Psoas muscle (tissue), 8 donors: ENCODE measurements around the gene FTCD. TPM values are rescaled to one million over a fixed set of nuclear protein-coding genes. Genes with fewer than 3 reads are reported as not detected.
A peak's percentile ranks its signal among the peaks of the same experiment; 100 is the strongest.

Source experiments
- ATAC-seq, 4 donors: fragments of 200-7000 bp; cut with Tn5 transposase; one replicate each; pipeline ENCODE4 v1.9.1; 2020; ENCODE audit warnings: moderate library complexity in 3 of 4, mild to moderate bottlenecking in 2 of 4
- DNase-seq, 2 donors: peaks; one replicate each; pipeline ENCODE4 v3.0.0-alpha.2; 2020
- H3K27ac ChIP-seq: fragments of 200-600 bp; one replicate; pipeline ENCODE4 v1.8.0; 2022
- H3K27me3 ChIP-seq, 3 donors: fragments of 200-600 bp in 1 of 3; one replicate each; pipeline versions ENCODE4 v1.6.1 to v1.8.0; 2013 to 2022; ENCODE audit warnings: low read length in 2 of 3, mild to moderate bottlenecking in 2 of 3, moderate library complexity in 1 of 3; ENCODE audit not compliant: insufficient read depth in 3 of 3
- H3K36me3 ChIP-seq, 2 donors: fragments of 200-600 bp in 1 of 2; one replicate each; pipeline versions ENCODE4 v1.6.1 to v1.8.0; 2013 to 2022; ENCODE audit warnings: low read depth in 1 of 2, mild to moderate bottlenecking in 1 of 2, moderate library complexity in 1 of 2; ENCODE audit not compliant: insufficient read depth in 1 of 2
- H3K4me1 ChIP-seq: fragments of 200-600 bp; one replicate; pipeline ENCODE4 v1.8.0; 2022
- H3K4me3 ChIP-seq: fragments of 200-600 bp; one replicate; pipeline ENCODE4 v1.8.0; 2022; ENCODE audit warnings: mild to moderate bottlenecking
- H3K9me3 ChIP-seq: fragments of 200-600 bp; one replicate; pipeline ENCODE4 v1.8.0; 2022
- CTCF ChIP-seq: fragments of 200-600 bp; IDR thresholded peaks from one replicate; pipeline ENCODE4 v1.8.0; 2022; ENCODE audit warnings: antibody characterized with exemption
- WGBS, 3 donors: extraction: QIAGEN DNeasy Blood & Tissue Kit; methylation state at CpG; one replicate each; pipeline versions ENCODE4 v1.1.6 to v1.1.7; 2013; 5-methylcytosine and 5-hydroxymethylcytosine counted together
- intact Hi-C, 2 donors: fragments of 100-400 bp; cut with DNase I; formaldehyde crosslinking; loops; one replicate each; pipeline versions ENCODE4 v1.11.0 to v1.14.2; 2022
- polyA plus RNA-seq, 3 donors: library from polyadenylated mRNA; stranded (reverse); fragments of 200-250 nt; gene quantifications; one replicate each; pipeline ENCODE4 v1.2.3, GENCODE V29; 2013
- total RNA-seq, 4 donors: library from RNA; stranded (reverse); fragmentation: NEBNext Ultra II Directional in 2 of 4; extraction: Animal tissue kit (Norgen Biotek cat#: 25700) in 2 of 4; gene quantifications; one replicate each; pipeline versions ENCODE4 v1.2.1 to v1.2.4, GENCODE V29; 2021 to 2023
- donor health status: healthy with polysubstance abuse.
- donor health status: DM: no; HTN: no; CAD: no; lungs with moderate emphysema.
- donor health status: Bipolar disorder and iron deficiency.
- donor health status: healthy.
- donor health status: DM: yes; HTN: yes; CAD: no.
- donor health status: DM: no; HTN: no; CAD: no.
- donor health status: DM: no; HTN: no; CAD: no.
- donor health status: DM: yes; HTN: yes; CAD: no.

FTCD gene
- total and polyA plus RNA-seq, 7 donors, result 0.03 to 2.0 (median 0.13) TPM; not detected in 3

DNA sequence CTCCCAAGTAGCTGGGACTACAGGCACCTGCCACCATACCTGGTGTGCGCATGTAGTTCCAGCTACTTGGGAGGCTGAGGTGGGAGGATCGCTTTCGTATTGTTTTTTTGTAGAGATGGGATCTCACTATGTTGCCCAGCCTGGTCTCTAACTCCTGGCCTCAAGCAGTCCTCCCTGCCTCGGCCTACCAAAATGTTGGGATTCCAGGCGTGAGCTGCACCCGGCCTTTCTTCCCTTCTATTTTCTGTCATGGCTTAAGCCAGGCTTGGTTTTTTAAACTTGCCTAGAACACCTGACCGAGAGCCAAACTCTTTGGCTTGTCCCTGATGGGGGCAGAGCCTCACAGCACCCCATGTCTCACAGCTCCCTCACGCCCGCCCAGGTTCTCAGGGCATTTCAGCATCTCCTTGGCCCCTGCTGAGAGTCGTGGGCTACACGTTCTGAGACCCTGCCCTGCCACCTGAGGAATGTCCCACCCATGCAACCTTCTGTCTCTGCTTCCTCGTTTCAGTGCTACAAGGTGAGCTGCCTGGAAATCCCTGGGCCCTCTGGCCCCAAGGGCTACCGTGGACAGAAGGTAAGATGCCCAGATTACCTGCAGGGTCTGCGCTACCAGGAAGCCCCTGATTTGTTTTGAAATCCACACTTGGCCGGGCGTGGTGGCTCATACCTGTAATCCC lies 41.7 kb downstream of the FTCD start:
- Histone ChIP-seq H3K27ac (no peak overlapping the region), H3K4me3 (no peak overlapping the region), H3K9me3 (peaks cover under 1% of the 10 kb centered on the region), H3K36me3 (peaks cover 0 to 55% of the 10 kb centered on the region in 2 donors), H3K4me1 (no peaks in the 10 kb centered on the region), H3K27me3 (peaks cover 0 to 9% (median 2%) of the 10 kb centered on the region in 3 donors)
- no peak for ATAC-seq
- 96% methylated on average over 16 of the region's 16 CpGs for WGBS, 3 donors
- no peak for TF ChIP-seq CTCF
- DNase-seq, result peak in 1 of 2 donors; percentile 34
- intact Hi-C loops, result no loop called here

GRCh38 chr21:46112725-46113215 lies 42.6 kb downstream of the FTCD start:
- intact Hi-C loops, result no loop called here
- DNase-seq (peak in 1 of 2 donors; percentile 42), ATAC-seq (no peak)
- TF ChIP-seq CTCF, result no peak
- H3K4me3 ChIP-seq, result no peak overlapping the region
- H3K27ac ChIP-seq, result no peak overlapping the region
- peaks cover 0 to 46% of the 10 kb centered on the region in 2 donors for H3K36me3 ChIP-seq
- peaks cover 0 to 9% (median 2%) of the 10 kb centered on the region in 3 donors for H3K27me3 ChIP-seq
- H3K9me3 ChIP-seq, result peaks cover 7% of the 10 kb centered on the region
- H3K4me1 ChIP-seq, result no peaks in the 10 kb centered on the region
- WGBS, 3 donors, result 91 to 92% (median 91%) methylated on average over 20 of the region's 20 CpGs

DNA sequence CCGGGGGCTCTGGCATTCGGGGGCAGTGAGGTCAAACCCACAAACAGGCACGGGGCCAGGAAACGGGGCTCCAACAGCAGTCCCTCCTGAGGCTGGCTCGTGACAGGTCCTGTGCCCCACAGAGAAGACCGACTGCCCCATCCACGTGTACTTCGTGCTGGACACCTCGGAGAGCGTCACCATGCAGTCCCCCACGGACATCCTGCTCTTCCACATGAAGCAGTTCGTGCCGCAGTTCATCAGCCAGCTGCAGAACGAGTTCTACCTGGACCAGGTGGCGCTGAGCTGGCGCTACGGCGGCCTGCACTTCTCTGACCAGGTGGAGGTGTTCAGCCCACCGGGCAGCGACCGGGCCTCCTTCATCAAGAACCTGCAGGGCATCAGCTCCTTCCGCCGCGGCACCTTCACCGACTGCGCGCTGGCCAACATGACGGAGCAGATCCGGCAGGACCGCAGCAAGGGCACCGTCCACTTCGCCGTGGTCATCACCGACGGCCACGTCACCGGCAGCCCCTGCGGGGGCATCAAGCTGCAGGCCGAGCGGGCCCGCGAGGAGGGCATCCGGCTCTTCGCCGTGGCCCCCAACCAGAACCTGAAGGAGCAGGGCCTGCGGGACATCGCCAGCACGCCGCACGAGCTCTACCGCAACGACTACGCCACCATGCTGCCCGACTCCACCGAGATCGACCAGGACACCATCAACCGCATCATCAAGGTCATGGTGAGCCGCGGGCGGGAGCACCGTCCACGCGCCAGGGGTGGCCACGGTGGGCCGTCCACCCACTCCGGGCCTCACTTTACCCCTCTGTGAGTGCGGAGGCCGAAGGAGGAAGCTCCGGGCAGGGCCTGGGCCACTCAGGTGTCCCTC lies 43.3 kb downstream of the FTCD start:
- DNase-seq (peak; percentile 15 to 49), ATAC-seq (no peak)
- H3K4me3 ChIP-seq, result no peak overlapping the region
- H3K36me3 ChIP-seq, result peaks cover 0 to 40% of the 10 kb centered on the region in 2 donors
- no peaks in the 10 kb centered on the region for H3K4me1 ChIP-seq
- intact Hi-C loops, result no loop called here
- H3K9me3 ChIP-seq, result peaks cover 7% of the 10 kb centered on the region
- no peak overlapping the region for H3K27ac ChIP-seq
- 94 to 97% (median 94%) methylated on average over 65 to 69 of the region's 69 CpGs for WGBS, 3 donors
- peaks cover 0 to 9% (median 2%) of the 10 kb centered on the region in 3 donors for H3K27me3 ChIP-seq
- TF ChIP-seq CTCF, result no peak

DNA sequence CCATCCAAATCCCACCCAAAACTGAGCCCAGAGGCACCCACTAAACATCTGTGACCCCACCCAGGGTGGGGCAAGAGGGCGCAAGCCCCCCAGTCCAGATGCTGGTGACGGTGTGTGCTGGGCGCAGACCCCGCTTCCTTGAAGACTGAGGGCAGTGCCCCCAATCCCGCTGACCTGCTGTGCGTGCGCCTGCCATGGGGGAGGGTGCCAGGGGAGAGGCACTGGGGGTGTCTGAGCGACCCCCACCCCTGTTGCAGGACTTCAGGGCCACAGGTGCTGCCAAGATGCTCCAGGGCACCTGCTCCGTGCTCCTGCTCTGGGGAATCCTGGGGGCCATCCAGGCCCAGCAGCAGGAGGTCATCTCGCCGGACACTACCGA lies 44.2 kb downstream of the FTCD start:
- peak in 1 of 2 donors; percentile 49 for DNase-seq
- H3K36me3 ChIP-seq, result peaks cover 0 to 35% of the 10 kb centered on the region in 2 donors
- ATAC-seq, result no peak
- H3K4me3 ChIP-seq, result no peak overlapping the region
- WGBS, 3 donors, result 82 to 94% (median 89%) methylated on average over 11 to 12 of the region's 12 CpGs
- no peak for TF ChIP-seq CTCF
- no peak overlapping the region for H3K27ac ChIP-seq
- H3K9me3 ChIP-seq, result peaks cover 7% of the 10 kb centered on the region
- no peaks in the 10 kb centered on the region for H3K4me1 ChIP-seq
- intact Hi-C loops, result no loop called here
- peaks cover 0 to 9% (median 2%) of the 10 kb centered on the region in 3 donors for H3K27me3 ChIP-seq
